ENCODE data around the gene POTEG.
A peak's percentile ranks its signal among the peaks of the same experiment; 100 is the strongest.
"Not testable (repeated sequence)": the region's sequence is repeated elsewhere in the genome, so short reads cannot be mapped to it uniquely, and the experiment has no call there.

Gene POTEG

DNA sequence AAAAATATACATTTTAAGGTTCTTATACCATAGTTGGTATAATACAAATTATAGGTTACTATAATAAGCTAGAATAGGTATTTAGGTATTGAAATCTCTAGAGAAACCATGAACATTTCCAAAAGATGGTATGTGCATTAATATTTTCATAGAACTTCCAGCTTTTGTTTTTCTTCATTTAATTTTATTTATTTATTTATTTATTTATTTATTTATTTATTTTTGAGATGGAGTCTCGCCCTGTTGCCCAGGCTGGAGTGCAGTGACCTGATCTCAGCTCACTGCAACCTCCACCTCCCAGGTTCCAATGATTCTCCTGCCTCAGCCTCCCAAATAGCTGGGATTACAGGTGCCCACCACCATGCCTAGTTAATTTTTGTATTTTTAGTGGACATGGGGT, 54.0 kb downstream of the POTEG start:
- H3K4me3 ChIP-seq (ENCODE audit: low read depth, low read length); CTCF ChIA-PET; H3K27ac ChIP-seq (ENCODE audit: extremely low read depth, low read depth, low read length); H3K9me3 ChIP-seq (ENCODE audit: control insufficient read depth, insufficient read depth, low read depth, low read length); H3K36me3 ChIP-seq (ENCODE audit: control insufficient read depth in 2 of 2, insufficient read depth in 1 of 2, low read length in 2 of 2); H3K4me1 ChIP-seq (ENCODE audit: control insufficient read depth, insufficient read depth, low read length); POLR2A ChIA-PET: not testable (repeated sequence)
- TF ChIP-seq ZNF560 (tag by site-specific recombination; IDR thresholded peaks at IDR 0.05; ENCODE audit: borderline replicate concordance) (0 out of 2 replicates have a peak, but pooled peaks have one; percentile 23), ZNF518A (tag by site-specific recombination; conservative IDR thresholded peaks at IDR 0.05; ENCODE audit: low read depth) (peak; percentile 69), ZNF555 (tag by site-specific recombination; conservative IDR thresholded peaks at IDR 0.05) (peak; percentile 52), ZNF426 (tag by site-specific recombination; IDR thresholded peaks at IDR 0.05) (peak; percentile 59), ZNF433 (tag by site-specific recombination; IDR thresholded peaks at IDR 0.05; ENCODE audit: low read depth) (0 out of 2 replicates have a peak, but pooled peaks have one; percentile 49), ZBTB11 (tag by site-specific recombination; conservative IDR thresholded peaks at IDR 0.05; ENCODE audit: low read depth) (peak; percentile 64), ZNF140 (tag by site-specific recombination; IDR thresholded peaks at IDR 0.05) (peak; percentile 51; the same call in 1 of the 2 replicates), ZNF510 (tag by site-specific recombination; IDR thresholded peaks at IDR 0.05; ENCODE audit: insufficient replicate concordance) (peak; percentile 8), ZNF394 (tag by site-specific recombination; IDR thresholded peaks at IDR 0.05; ENCODE audit: borderline replicate concordance) (peak; percentile 61; the same call in 1 of the 2 replicates), ZBTB8A (tag by site-specific recombination; IDR thresholded peaks at IDR 0.05) (peak; percentile 31; the same call in 1 of the 2 replicates), ZXDB (tag by site-specific recombination; IDR thresholded peaks at IDR 0.05) (0 out of 2 replicates have a peak, but pooled peaks have one; percentile 19), ZNF202 (tag by site-specific recombination; IDR thresholded peaks at IDR 0.05; ENCODE audit: borderline replicate concordance) (0 out of 2 replicates have a peak, but pooled peaks have one; percentile 42), ZNF623 (tag by site-specific recombination; IDR thresholded peaks at IDR 0.05) (0 out of 2 replicates have a peak, but pooled peaks have one; percentile 37)
- TF ChIP-seq, protein P1, sequence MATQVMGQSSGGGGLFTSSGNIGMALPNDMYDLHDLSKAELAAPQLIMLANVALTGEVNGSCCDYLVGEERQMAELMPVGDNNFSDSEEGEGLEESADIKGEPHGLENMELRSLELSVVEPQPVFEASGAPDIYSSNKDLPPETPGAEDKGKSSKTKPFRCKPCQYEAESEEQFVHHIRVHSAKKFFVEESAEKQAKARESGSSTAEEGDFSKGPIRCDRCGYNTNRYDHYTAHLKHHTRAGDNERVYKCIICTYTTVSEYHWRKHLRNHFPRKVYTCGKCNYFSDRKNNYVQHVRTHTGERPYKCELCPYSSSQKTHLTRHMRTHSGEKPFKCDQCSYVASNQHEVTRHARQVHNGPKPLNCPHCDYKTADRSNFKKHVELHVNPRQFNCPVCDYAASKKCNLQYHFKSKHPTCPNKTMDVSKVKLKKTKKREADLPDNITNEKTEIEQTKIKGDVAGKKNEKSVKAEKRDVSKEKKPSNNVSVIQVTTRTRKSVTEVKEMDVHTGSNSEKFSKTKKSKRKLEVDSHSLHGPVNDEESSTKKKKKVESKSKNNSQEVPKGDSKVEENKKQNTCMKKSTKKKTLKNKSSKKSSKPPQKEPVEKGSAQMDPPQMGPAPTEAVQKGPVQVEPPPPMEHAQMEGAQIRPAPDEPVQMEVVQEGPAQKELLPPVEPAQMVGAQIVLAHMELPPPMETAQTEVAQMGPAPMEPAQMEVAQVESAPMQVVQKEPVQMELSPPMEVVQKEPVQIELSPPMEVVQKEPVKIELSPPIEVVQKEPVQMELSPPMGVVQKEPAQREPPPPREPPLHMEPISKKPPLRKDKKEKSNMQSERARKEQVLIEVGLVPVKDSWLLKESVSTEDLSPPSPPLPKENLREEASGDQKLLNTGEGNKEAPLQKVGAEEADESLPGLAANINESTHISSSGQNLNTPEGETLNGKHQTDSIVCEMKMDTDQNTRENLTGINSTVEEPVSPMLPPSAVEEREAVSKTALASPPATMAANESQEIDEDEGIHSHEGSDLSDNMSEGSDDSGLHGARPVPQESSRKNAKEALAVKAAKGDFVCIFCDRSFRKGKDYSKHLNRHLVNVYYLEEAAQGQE (tag by site-specific recombination; IDR thresholded peaks at IDR 0.05), result 0 out of 2 replicates have a peak, but pooled peaks have one; percentile 20
- TF ChIP-seq, protein P2, sequence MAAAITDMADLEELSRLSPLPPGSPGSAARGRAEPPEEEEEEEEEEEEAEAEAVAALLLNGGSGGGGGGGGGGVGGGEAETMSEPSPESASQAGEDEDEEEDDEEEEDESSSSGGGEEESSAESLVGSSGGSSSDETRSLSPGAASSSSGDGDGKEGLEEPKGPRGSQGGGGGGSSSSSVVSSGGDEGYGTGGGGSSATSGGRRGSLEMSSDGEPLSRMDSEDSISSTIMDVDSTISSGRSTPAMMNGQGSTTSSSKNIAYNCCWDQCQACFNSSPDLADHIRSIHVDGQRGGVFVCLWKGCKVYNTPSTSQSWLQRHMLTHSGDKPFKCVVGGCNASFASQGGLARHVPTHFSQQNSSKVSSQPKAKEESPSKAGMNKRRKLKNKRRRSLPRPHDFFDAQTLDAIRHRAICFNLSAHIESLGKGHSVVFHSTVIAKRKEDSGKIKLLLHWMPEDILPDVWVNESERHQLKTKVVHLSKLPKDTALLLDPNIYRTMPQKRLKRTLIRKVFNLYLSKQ (tag by site-specific recombination; IDR thresholded peaks at IDR 0.05; ENCODE audit: borderline replicate concordance), result 0 out of 2 replicates have a peak, but pooled peaks have one; percentile 12

Measured in HEK293 (cell line).